H1 (cell line): ENCODE data around the gene ATP11A. TPM values are rescaled to one million over a fixed set of nuclear protein-coding genes. Genes with fewer than 3 reads are reported as not detected.

Experiments
- CEBPB ChIP-seq: IDR thresholded peaks from 2 replicates; pipeline ENCODE4 v1.6.1; 2012; ENCODE audit warnings: low read depth, low read length
- CHD2 ChIP-seq: IDR thresholded peaks from 2 replicates; pipeline ENCODE4 v1.6.1; 2012; ENCODE audit warnings: low read length, improper control_type of control experiment
- HDAC6 ChIP-seq: IDR thresholded peaks from one replicate; pipeline ENCODE4 v1.7.1; 2012; ENCODE audit warnings: low read depth, mild to moderate bottlenecking, inconsistent platforms, low read length, moderate library complexity
- POLR2A ChIP-seq, 2 experiments: IDR thresholded peaks; 1 replicate in 1 of 2; 2 replicates in 1 of 2; pipeline ENCODE4 v1.6.1; 2011; ENCODE audit warnings: low read depth in 2 of 2, low read length in 2 of 2, mild to moderate bottlenecking in 2 of 2; ENCODE audit errors: control extremely low read depth in 1 of 2
- RXRA ChIP-seq: IDR thresholded peaks from 2 replicates; pipeline ENCODE4 v1.6.1; 2011; ENCODE audit warnings: low read depth, mild to moderate bottlenecking, low read length, moderate library complexity; ENCODE audit not compliant: insufficient read depth
- SP1 ChIP-seq: IDR thresholded peaks from 2 replicates; pipeline ENCODE4 v1.6.1; 2011; ENCODE audit warnings: low read depth, low read length
- polyA plus RNA-seq, 7 experiments: library from polyadenylated mRNA; depleted of rRNA in 3 of 7; stranded (reverse) in 5 of 7; unstranded in 2 of 7; fragments of >200 nt in 5 of 7; fragments of 200-250 nt in 2 of 7; gene quantifications; 1 replicate in 5 of 7; 2 replicates in 1 of 7; 4 replicates in 1 of 7; pipeline versions ENCODE4 v1.2.1 to v1.2.3, GENCODE V29; 2011 to 2013; ENCODE audit warnings: missing spikeins in 2 of 7, mixed read lengths in 2 of 7
- total RNA-seq: library from RNA; stranded (reverse); fragmentation: NEBNext Ultra II Directional; extraction: Animal tissue kit (Norgen Biotek cat#: 25700); gene quantifications from 2 replicates; pipeline ENCODE4 v1.2.1, GENCODE V29; 2021
- TF ChIP-seq, protein P1 (sequence below): fragments of 300-600 bp; sonication (generic); IDR thresholded peaks from 2 replicates; pipeline ENCODE4 v1.7.1; 2012; ENCODE audit warnings: low read length, moderate library complexity, mild to moderate bottlenecking, inconsistent platforms; ENCODE audit not compliant: insufficient replicate concordance
- TF ChIP-seq, protein P2 (sequence below): IDR thresholded peaks from 2 replicates; pipeline ENCODE4 v1.6.1; 2012; ENCODE audit warnings: low read length, inconsistent platforms

Gene ATP11A
- total and polyA plus RNA-seq, 2 of the 8 experiments (the other 6 are each of a cell fraction or from before 2014, with no cell fraction given): 28.8 to 72.9 TPM

GRCh38 chr13:112784811-112785482 lies 95.1 kb downstream of the ATP11A start (continued):
- TF ChIP-seq, protein P1, sequence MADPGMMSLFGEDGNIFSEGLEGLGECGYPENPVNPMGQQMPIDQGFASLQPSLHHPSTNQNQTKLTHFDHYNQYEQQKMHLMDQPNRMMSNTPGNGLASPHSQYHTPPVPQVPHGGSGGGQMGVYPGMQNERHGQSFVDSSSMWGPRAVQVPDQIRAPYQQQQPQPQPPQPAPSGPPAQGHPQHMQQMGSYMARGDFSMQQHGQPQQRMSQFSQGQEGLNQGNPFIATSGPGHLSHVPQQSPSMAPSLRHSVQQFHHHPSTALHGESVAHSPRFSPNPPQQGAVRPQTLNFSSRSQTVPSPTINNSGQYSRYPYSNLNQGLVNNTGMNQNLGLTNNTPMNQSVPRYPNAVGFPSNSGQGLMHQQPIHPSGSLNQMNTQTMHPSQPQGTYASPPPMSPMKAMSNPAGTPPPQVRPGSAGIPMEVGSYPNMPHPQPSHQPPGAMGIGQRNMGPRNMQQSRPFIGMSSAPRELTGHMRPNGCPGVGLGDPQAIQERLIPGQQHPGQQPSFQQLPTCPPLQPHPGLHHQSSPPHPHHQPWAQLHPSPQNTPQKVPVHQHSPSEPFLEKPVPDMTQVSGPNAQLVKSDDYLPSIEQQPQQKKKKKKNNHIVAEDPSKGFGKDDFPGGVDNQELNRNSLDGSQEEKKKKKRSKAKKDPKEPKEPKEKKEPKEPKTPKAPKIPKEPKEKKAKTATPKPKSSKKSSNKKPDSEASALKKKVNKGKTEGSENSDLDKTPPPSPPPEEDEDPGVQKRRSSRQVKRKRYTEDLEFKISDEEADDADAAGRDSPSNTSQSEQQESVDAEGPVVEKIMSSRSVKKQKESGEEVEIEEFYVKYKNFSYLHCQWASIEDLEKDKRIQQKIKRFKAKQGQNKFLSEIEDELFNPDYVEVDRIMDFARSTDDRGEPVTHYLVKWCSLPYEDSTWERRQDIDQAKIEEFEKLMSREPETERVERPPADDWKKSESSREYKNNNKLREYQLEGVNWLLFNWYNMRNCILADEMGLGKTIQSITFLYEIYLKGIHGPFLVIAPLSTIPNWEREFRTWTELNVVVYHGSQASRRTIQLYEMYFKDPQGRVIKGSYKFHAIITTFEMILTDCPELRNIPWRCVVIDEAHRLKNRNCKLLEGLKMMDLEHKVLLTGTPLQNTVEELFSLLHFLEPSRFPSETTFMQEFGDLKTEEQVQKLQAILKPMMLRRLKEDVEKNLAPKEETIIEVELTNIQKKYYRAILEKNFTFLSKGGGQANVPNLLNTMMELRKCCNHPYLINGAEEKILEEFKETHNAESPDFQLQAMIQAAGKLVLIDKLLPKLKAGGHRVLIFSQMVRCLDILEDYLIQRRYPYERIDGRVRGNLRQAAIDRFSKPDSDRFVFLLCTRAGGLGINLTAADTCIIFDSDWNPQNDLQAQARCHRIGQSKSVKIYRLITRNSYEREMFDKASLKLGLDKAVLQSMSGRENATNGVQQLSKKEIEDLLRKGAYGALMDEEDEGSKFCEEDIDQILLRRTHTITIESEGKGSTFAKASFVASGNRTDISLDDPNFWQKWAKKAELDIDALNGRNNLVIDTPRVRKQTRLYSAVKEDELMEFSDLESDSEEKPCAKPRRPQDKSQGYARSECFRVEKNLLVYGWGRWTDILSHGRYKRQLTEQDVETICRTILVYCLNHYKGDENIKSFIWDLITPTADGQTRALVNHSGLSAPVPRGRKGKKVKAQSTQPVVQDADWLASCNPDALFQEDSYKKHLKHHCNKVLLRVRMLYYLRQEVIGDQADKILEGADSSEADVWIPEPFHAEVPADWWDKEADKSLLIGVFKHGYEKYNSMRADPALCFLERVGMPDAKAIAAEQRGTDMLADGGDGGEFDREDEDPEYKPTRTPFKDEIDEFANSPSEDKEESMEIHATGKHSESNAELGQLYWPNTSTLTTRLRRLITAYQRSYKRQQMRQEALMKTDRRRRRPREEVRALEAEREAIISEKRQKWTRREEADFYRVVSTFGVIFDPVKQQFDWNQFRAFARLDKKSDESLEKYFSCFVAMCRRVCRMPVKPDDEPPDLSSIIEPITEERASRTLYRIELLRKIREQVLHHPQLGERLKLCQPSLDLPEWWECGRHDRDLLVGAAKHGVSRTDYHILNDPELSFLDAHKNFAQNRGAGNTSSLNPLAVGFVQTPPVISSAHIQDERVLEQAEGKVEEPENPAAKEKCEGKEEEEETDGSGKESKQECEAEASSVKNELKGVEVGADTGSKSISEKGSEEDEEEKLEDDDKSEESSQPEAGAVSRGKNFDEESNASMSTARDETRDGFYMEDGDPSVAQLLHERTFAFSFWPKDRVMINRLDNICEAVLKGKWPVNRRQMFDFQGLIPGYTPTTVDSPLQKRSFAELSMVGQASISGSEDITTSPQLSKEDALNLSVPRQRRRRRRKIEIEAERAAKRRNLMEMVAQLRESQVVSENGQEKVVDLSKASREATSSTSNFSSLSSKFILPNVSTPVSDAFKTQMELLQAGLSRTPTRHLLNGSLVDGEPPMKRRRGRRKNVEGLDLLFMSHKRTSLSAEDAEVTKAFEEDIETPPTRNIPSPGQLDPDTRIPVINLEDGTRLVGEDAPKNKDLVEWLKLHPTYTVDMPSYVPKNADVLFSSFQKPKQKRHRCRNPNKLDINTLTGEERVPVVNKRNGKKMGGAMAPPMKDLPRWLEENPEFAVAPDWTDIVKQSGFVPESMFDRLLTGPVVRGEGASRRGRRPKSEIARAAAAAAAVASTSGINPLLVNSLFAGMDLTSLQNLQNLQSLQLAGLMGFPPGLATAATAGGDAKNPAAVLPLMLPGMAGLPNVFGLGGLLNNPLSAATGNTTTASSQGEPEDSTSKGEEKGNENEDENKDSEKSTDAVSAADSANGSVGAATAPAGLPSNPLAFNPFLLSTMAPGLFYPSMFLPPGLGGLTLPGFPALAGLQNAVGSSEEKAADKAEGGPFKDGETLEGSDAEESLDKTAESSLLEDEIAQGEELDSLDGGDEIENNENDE: no peak
- TF ChIP-seq POLR2A (IDR thresholded peaks at IDR 0.05; ENCODE audit: control extremely low read depth in 1 of 2, low read depth in 2 of 2, low read length in 2 of 2): no peak
- TF ChIP-seq HDAC6: no peak
- TF ChIP-seq CHD2: no peak
- no peak for TF ChIP-seq CEBPB
- TF ChIP-seq, protein P2, sequence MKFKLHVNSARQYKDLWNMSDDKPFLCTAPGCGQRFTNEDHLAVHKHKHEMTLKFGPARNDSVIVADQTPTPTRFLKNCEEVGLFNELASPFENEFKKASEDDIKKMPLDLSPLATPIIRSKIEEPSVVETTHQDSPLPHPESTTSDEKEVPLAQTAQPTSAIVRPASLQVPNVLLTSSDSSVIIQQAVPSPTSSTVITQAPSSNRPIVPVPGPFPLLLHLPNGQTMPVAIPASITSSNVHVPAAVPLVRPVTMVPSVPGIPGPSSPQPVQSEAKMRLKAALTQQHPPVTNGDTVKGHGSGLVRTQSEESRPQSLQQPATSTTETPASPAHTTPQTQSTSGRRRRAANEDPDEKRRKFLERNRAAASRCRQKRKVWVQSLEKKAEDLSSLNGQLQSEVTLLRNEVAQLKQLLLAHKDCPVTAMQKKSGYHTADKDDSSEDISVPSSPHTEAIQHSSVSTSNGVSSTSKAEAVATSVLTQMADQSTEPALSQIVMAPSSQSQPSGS: no peak
- TF ChIP-seq SP1: no peak
- no peak for TF ChIP-seq RXRA
